GM23248 (cell line): ENCODE data around the gene KCNS1.

Source experiments
- EZH2 ChIP-seq: fragments of 200-600 bp; sonication (generic); IDR thresholded peaks from 2 replicates; pipeline ENCODE4 v1.6.1; 2018; ENCODE audit warnings: antibody characterized with exemption, mild to moderate bottlenecking; ENCODE audit not compliant: insufficient read depth, poor library complexity, severe bottlenecking
- EZH2phosphoT487 ChIP-seq: fragments of 200-600 bp; sonication (generic); IDR thresholded peaks from 2 replicates; pipeline ENCODE4 v1.6.1; 2018; ENCODE audit warnings: antibody characterized with exemption, moderate library complexity, mild to moderate bottlenecking, low read depth; ENCODE audit not compliant: insufficient read depth

DNA sequence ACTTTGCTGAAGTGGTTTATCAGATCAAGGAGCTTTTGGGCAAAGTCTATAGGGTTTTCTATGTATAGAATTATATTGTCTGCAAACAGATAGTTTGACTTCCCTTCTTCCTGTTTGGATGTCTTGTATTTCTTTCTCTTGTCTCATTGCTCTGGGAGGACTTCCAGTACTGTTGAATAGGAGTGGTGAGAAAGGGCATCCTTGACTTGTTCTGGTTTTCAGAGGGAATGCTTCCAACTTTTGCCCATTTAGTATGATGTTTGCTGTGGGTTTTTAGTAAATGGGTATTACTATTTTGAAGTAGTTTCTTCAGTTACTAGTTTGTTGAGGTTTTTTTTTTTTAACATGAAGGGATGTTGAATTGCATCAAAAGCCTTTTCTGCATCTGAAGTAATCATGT, 36.1 kb downstream of the KCNS1 start:
- TF ChIP-seq EZH2 (no peak), EZH2phosphoT487 (no peak)
